ENCODE measurements around the gene THADA.
A peak's percentile ranks its signal among the peaks of the same experiment; 100 is the strongest.
"Not testable (repeated sequence)": the region's sequence is repeated elsewhere in the genome, so short reads cannot be mapped to it uniquely, and the experiment has no call there.

Gene THADA

GRCh38 chr2:43410055-43410604 lies 185.7 kb downstream of the THADA start:
- DNase-seq = no peak

DNA sequence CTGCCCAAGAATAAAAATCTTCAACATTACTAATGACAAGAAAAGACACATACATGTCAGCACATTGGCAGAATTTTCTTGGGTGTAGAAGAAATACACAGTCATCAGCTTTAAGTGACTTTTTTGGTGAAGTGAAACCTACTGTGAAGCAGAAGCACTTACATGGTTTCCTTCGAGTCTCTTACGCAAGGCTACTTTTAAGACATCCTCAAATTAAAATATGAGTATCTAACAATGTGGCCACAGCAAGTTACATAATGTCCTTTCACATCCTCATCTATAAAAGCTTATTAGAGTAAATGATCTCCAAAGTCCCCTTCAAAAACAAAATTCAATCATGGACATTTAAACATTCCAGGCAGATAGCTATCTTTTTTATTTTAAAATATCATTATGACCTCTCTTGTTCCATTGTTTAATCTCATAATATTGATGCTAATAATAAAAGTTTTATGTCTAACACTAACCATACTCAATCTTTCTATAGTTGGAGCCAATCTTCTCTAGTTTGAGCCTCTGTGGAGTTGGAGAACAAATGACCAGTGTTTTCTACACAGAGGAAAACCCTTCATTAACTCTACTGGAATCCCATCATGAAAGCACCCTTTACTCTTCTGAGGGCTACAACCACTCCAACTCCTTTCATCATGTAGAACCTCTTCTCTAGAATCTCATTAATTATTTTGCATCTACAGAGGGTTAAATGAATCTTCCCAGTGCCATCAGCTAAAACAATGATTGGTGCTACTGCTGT lies 187.3 kb downstream of the THADA start:
- peak; percentile 24 for DNase-seq

DNA sequence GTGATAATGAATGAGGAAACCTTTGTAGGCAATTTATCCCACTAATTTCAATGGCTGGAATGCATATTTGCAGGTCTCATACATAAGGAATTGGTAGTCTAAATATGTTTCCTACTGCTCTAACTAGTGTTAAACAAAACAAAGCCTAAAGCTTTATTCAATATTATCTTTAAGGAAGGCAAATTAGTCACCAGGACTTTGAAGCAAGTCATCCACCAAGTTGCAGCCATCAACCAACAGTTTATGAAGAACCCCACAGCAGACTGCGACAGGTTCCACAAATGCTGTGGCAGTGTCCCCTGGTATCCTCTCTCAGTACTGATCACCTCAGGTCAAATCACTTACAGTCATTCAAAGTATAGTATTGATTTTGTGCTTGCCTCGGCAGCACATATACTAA lies 187.9 kb downstream of the THADA start:
- no peak for DNase-seq

- DNase-seq = no peak
These were observed 189.1 kb downstream of the THADA start for GRCh38 chr2:43406651-43407279.

- no peak for DNase-seq
These were observed 190.0 kb downstream of the THADA start for GRCh38 chr2:43405829-43406228.

DNA sequence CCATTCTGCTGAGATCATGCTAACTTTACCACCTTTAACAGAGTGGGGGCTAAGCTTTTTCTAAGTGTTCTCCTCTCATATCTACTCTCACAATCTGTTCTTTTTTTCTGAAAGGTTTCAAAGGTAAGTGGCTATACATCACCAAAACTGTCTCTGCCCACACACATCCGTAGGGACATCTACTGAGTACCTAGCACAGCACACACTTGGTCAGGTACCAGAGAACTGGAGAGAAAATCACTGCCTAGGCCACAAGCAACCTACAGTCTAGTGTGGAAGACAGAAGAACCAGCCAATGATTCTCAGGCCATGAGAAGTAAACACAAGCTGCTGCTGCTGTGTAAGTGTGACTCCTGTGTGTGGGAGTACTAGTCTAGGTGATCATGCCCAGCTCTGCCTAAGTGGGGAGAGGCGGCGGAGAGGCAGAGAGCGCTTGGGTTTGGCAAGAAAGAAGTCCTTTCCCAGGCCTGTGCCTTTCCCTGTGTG lies 193.3 kb downstream of the THADA start:
- no peak for DNase-seq

GRCh38 chr2:43402002-43402401 lies 193.8 kb downstream of the THADA start:
- no peak for DNase-seq

DNA sequence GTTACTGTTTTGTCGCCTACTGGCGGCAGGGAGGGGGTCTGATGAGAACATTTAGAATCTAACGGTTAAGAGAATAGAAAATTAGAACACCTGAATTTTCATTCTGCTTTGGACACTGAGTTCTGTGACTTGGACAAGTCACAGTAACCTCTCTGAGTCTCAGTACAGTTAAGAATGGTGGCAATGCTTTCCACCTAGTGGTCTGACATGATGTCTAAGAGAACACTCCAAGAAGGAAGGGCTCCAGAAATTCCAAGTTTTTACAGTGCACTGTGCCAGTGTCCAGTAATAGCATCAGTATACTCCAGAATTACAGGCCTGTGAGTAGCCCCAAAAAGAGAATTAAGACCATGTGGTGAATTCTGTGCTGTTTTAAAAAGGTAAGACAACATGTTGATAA lies 195.3 kb downstream of the THADA start:
- DNase-seq = no peak

GRCh38 chr2:43399515-43400264 lies 196.1 kb downstream of the THADA start:
- DNase-seq = no peak

DNA sequence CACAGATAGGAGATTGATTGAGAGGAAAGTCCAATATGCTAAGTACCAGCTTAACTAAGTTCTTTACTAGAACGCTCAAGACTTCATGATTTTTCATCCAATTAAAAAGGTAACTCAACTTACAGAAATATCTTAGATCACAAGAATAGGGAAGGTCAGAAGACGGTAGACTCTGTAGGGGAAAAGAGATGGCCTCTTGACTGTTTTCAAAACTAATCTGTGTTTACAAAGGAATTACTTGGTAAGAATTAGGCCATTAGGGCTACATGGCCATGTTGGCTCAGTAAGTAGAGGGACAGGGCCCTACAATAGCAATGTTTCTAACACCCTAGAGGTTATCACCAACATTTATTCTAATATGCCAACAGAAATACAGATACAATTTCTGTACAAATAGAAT lies 196.7 kb downstream of the THADA start:
- DNase-seq = no peak

GRCh38 chr2:43397821-43398220 lies 198.0 kb downstream of the THADA start:
- DNase-seq = no peak

GRCh38 chr2:43397411-43397810 lies 198.4 kb downstream of the THADA start:
- no peak for DNase-seq

- DNase-seq = not testable (repeated sequence)
These were observed 199.5 kb downstream of the THADA start for GRCh38 chr2:43396344-43396743.

DNA sequence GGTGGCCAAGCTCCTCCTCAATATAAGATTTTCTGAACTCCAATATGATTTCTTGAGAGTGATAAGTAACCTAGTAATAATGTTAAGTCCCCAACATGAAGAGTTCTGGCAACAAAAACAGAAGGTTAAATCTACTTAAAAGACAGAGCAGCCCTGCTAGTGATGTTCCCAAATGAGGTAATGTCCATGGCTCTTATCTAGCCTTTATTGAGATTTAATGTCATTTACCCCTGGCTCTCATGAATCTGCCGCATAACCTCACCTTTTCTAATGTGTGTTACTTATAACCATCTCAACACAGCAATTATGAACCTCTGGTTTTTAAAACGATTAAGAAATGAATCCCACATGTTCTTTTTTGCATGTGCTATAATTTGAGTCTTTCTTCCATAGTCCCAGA lies 201.9 kb downstream of the THADA start:
- no peak for DNase-seq

DNA sequence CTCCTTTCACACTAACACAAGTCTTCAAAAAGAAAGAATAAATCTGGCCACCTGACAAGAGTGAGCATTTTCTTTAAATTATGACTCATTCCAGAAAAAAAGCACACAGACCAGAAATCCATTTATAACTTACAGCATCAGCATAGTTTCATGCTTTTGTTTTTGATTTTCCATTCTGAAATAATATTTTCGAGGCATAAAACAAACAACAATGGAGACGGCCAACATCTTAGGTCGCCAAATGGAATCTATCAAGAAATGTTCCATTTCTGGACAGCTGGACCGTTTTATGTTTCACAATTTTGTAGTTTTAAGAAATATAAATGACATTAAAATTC lies 204.0 kb downstream of the THADA start:
- no peak for DNase-seq

- no peak for DNase-seq
These were observed 204.5 kb downstream of the THADA start for GRCh38 chr2:43391201-43391877.

DNA sequence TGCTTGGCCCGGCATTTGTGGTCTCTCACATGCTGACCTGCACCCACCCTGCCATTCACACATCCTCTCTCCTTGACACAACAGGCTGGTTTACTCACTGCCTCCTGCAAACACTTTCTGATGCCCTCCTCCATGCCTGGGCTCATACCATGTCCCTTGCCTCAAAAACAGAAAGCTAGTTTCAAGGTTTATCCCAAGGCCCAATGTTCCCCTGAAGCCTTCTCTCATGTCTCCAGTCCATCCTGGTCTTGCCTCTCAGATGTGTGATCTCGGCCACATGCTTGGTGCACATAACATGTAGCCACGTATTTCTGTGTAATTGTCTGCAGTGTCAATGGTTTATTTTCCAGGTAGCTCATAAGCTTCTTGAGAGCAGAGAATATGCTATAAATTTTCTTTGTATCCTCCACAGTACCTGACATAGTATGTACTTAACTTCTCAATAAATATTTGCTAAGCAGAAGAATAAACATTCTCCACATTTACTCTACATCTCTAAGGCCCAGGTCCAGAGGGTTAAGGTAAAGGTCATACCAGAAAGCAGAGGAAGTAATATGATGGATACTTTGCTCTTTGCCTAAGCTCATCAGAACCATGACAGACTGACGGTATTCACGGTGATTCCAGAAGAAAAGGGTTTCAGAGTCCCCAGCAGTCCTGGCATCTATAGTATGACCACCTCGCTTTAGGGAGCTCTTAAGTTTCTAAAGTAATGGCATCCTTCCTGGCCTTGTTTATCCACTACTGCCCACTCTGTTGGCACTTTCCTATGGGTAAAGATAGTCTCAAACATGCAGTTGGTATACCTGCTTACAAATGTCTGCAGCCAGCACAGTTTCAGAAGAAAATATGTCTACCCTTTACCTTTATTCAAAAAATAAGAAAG lies 206.0 kb downstream of the THADA start:
- DNase-seq = no peak

DNA sequence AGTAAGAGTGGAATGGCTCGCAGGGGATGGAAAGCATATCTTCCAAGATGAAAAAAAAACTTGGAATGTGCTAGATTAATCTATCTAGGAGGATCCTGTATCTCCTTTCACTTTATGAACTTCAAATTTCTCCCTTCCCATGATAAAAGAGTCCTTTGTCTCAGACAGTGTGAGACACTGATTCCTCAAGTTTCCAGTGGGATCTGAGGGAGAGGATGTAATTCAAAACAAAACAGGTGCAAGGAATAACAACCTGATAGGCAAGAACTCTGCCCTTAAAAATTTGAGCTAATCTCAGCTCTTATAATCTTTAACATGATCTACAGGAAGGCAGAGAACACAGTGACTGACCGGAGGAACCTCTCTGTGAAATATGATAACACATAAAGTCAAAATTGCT lies 207.5 kb downstream of the THADA start:
- no peak for DNase-seq

GRCh38 chr2:43387092-43388062 lies 208.5 kb downstream of the THADA start:
- no peak for DNase-seq

GRCh38 chr2:43386679-43387078 lies 209.2 kb downstream of the THADA start:
- DNase-seq = not testable (repeated sequence)

DNA sequence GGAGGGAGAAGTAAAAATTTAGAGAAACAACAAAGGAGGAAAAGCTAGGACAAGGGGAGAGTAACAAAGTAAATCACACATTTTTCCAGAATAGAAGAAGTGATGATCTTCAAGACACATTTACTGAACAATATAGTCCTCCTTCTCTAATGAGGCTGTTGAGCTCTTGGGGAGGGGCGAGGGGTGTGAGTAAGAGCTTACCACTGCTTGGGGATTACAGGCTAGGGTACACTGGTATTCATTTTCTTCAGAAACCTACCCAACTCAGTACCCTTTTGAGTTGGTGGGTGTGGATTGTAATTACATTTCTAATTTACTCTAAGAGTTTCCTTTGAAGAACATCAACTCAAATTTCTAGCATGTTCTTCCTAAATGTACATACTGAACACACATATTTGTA lies 211.7 kb downstream of the THADA start:
- no peak for DNase-seq

Data from midbrain (tissue), 1 donor.